Prostate gland (tissue), 2 donors: ENCODE results near the gene MCEMP1.

Experiments
- CTCF ChIP-seq, 4 experiments: fragments of 200-600 bp in 2 of 4; fragments of 450-650 bp in 2 of 4; sonication (generic) in 2 of 4; IDR thresholded peaks; 1 replicate in 3 of 4; 2 replicates in 1 of 4; pipeline ENCODE4 v1.5.1; 2016 to 2019; ENCODE audit warnings: antibody characterized with exemption in 4 of 4, mild to moderate bottlenecking in 2 of 4, moderate library complexity in 2 of 4
- POLR2A ChIP-seq: fragments of 450-650 bp; IDR thresholded peaks from one replicate; pipeline ENCODE4 v1.6.1; 2016; ENCODE audit warnings: antibody characterized with exemption, mild to moderate bottlenecking

- TF ChIP-seq POLR2A, result no peak
- TF ChIP-seq CTCF (IDR thresholded peaks at IDR 0.05), result no peak
Observed at GRCh38 chr19:7636317-7636690, 40.6 kb upstream of the MCEMP1 start.
